Liver (tissue), 9 donors: ENCODE results near the gene HNRNPH3. TPM values are rescaled to one million over a fixed set of nuclear protein-coding genes. Genes with fewer than 3 reads are reported as not detected.
"Not testable (repeated sequence)": the region's sequence is repeated elsewhere in the genome, so short reads cannot be mapped to it uniquely, and the experiment has no call there.

Experiments
- DNase-seq: peaks from one replicate; pipeline ENCODE4 v3.0.0-alpha.2; 2017; ENCODE audit warnings: low spot score
- H3K27ac ChIP-seq, 2 donors: one replicate each; pipeline ENCODE4 v1.7.0; 2013; ENCODE audit warnings: inconsistent platforms in 2 of 2, low read length in 2 of 2, control low read depth in 1 of 2, low read depth in 1 of 2, mild to moderate bottlenecking in 1 of 2
- H3K27me3 ChIP-seq, 4 donors: one replicate each; pipeline versions ENCODE4 v1.6.1 to v1.7.0; 2013; ENCODE audit warnings: low read length in 3 of 4, inconsistent platforms in 1 of 4, mild to moderate bottlenecking in 1 of 4, moderate library complexity in 1 of 4; ENCODE audit not compliant: control insufficient read depth in 4 of 4, insufficient read depth in 4 of 4
- H3K36me3 ChIP-seq, 4 donors: one replicate each; pipeline versions ENCODE4 v1.6.1 to v1.7.0; 2013; ENCODE audit warnings: low read length in 3 of 4, mild to moderate bottlenecking in 3 of 4, low read depth in 1 of 4, moderate library complexity in 1 of 4; ENCODE audit not compliant: control insufficient read depth in 4 of 4, insufficient read depth in 3 of 4
- H3K4me1 ChIP-seq, 4 donors: one replicate each; pipeline versions ENCODE4 v1.6.1 to v1.7.0; 2013; ENCODE audit warnings: low read length in 3 of 4, mild to moderate bottlenecking in 3 of 4, moderate library complexity in 1 of 4; ENCODE audit not compliant: control insufficient read depth in 4 of 4, insufficient read depth in 4 of 4
- H3K4me3 ChIP-seq, 3 donors: one replicate each; pipeline versions ENCODE4 v1.6.1 to v1.7.0; 2013; ENCODE audit warnings: low read length in 3 of 3, control low read depth in 1 of 3, low read depth in 1 of 3, mild to moderate bottlenecking in 1 of 3
- H3K9ac ChIP-seq, 2 donors: one replicate each; pipeline ENCODE4 v1.7.0; 2013; ENCODE audit warnings: low read length in 2 of 2, mild to moderate bottlenecking in 2 of 2, moderate library complexity in 2 of 2, control low read depth in 1 of 2, low read depth in 1 of 2
- H3K9me3 ChIP-seq, 4 donors: one replicate each; pipeline versions ENCODE4 v1.6.1 to v1.7.0; 2013; ENCODE audit warnings: low read length in 3 of 4; ENCODE audit not compliant: control insufficient read depth in 4 of 4
- EGR1 ChIP-seq, 2 donors: IDR thresholded peaks; 2 replicates each; pipeline ENCODE4 v1.6.1; 2016 to 2018; ENCODE audit warnings: antibody characterized with exemption in 2 of 2, low read depth in 2 of 2
- FOXA1 ChIP-seq: IDR thresholded peaks from 2 replicates; pipeline ENCODE4 v1.6.1; 2016; ENCODE audit warnings: antibody characterized with exemption
- HNF4A ChIP-seq, 2 donors: conservative IDR thresholded peaks; 2 replicates each; pipeline ENCODE4 v1.6.1; 2016; ENCODE audit warnings: antibody characterized with exemption in 2 of 2, mild to moderate bottlenecking in 2 of 2
- HNF4G ChIP-seq: IDR thresholded peaks from 2 replicates; pipeline ENCODE4 v1.6.1; 2016; ENCODE audit warnings: antibody characterized with exemption
- JUND ChIP-seq, 2 donors: IDR thresholded peaks; 2 replicates each; pipeline ENCODE4 v1.6.1; 2016; ENCODE audit warnings: antibody characterized with exemption in 2 of 2
- NR2F2 ChIP-seq: IDR thresholded peaks from 2 replicates; pipeline ENCODE4 v1.6.1; 2016; ENCODE audit warnings: antibody characterized with exemption
- RAD21 ChIP-seq, 2 donors: IDR thresholded peaks; 2 replicates each; pipeline ENCODE4 v1.6.1; 2016; ENCODE audit warnings: antibody characterized with exemption in 2 of 2, mild to moderate bottlenecking in 2 of 2
- RXRA ChIP-seq, 2 donors: IDR thresholded peaks; 2 replicates each; pipeline ENCODE4 v1.6.1; 2017 to 2018; ENCODE audit warnings: antibody characterized with exemption in 2 of 2, mild to moderate bottlenecking in 1 of 2
- SP1 ChIP-seq: IDR thresholded peaks from 2 replicates; pipeline ENCODE4 v1.6.1; 2018; ENCODE audit warnings: antibody characterized with exemption, mild to moderate bottlenecking
- TAF1 ChIP-seq: conservative IDR thresholded peaks from 2 replicates; pipeline ENCODE4 v1.6.1; 2016; ENCODE audit warnings: antibody characterized with exemption, mild to moderate bottlenecking
- YY1 ChIP-seq: IDR thresholded peaks from 2 replicates; pipeline ENCODE4 v1.6.1; 2016; ENCODE audit warnings: antibody characterized with exemption, mild to moderate bottlenecking
- ZBTB33 ChIP-seq: IDR thresholded peaks from 2 replicates; pipeline ENCODE4 v1.6.1; 2016; ENCODE audit warnings: antibody characterized with exemption
- WGBS: extraction: QIAGEN DNeasy Blood & Tissue Kit; methylation state at CpG from one replicate; pipeline ENCODE4 v1.1.7; 2013; 5-methylcytosine and 5-hydroxymethylcytosine counted together
- polyA plus RNA-seq, 2 donors: library from polyadenylated mRNA; stranded (reverse) in 1 of 2; unstranded in 1 of 2; fragments of 200-250 nt in 1 of 2; fragments of >200 nt in 1 of 2; fragmentation: Nextera tagmentation in 1 of 2; extraction: Ambion mirVana in 1 of 2; gene quantifications; one replicate each; pipeline versions ENCODE4 v1.2.1 to v1.2.3, GENCODE V29; 2013 to 2015
- total RNA-seq, 2 donors: library from RNA; depleted of rRNA; stranded (reverse); fragments of >200 nt; gene quantifications; one replicate each; pipeline ENCODE4 v1.2.3, GENCODE V29; 2014
- donor health status: healthy.
- donor health status: healthy.
- donor health status: healthy.
- donor health status: healthy.
- donor health status: healthy.

Gene HNRNPH3
- total and polyA plus RNA-seq, 4 donors = 18.2 to 38.4 (median 28.6) TPM

DNA sequence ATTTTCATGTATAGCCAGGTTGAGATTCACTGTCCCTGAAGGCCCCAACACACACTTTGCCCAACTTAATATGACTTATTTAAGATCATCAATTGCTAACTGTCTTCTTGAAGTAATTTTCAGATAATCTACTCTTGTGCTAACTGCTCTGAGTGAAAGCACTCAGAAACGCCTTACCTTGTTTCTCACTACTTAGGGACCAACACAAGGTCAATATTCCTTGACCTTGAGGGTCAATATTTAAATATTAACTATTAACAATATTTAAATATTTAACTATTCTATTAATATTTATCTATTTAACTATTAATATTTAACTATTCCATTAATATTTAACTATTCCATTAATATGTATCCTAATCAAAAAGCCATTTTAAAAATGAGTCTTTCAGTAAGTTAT lies 26.0 kb upstream of the HNRNPH3 start:
- WGBS = 13% methylated on average over 1 of the region's 1 CpG
- Histone ChIP-seq H3K27ac (peak overlapping the region; percentile 50 to 68), H3K4me1 (peaks cover 5 to 27% (median 19%) of the 10 kb centered on the region in 4 donors), H3K9ac (peak overlapping the region; percentile 56 to 71), H3K27me3 (no peaks in the 10 kb centered on the region), H3K4me3 (peak overlapping the region; percentile 76 to 94 (median 86)), H3K36me3 (peaks cover 0 to 3% (median 0%) of the 10 kb centered on the region in 4 donors), H3K9me3 (no peaks in the 10 kb centered on the region)
- TF ChIP-seq HNF4A (conservative IDR thresholded peaks at IDR 0.05) (peak in 1 of 2 donors; percentile 31), HNF4G (no peak), RXRA (IDR thresholded peaks at IDR 0.05) (peak in 1 of 2 donors; percentile 26)
- DNase-seq = no peak

- H3K9me3 ChIP-seq = no peaks in the 10 kb centered on the region
- H3K36me3 ChIP-seq = no peaks in the 10 kb centered on the region
- no peak overlapping the region for H3K27ac ChIP-seq
- TF ChIP-seq HNF4A (conservative IDR thresholded peaks at IDR 0.05) (no peak), YY1 (no peak), JUND (IDR thresholded peaks at IDR 0.05) (no peak), EGR1 (IDR thresholded peaks at IDR 0.05; ENCODE audit: low read depth in 2 of 2) (no peak), RXRA (IDR thresholded peaks at IDR 0.05) (no peak), HNF4G (no peak)
- H3K9ac ChIP-seq = no peak overlapping the region
- no peak for DNase-seq
- H3K4me1 ChIP-seq = peaks cover 0 to 5% (median under 1%) of the 10 kb centered on the region in 4 donors
- no peaks in the 10 kb centered on the region for H3K27me3 ChIP-seq
- no peak overlapping the region for H3K4me3 ChIP-seq
These were observed 21.3 kb upstream of the HNRNPH3 start for GRCh38 chr10:68310531-68310930.

- H3K4me3 ChIP-seq, H3K36me3 ChIP-seq, H3K9me3 ChIP-seq, H3K27me3 ChIP-seq, H3K4me1 ChIP-seq, DNase-seq, H3K9ac ChIP-seq, H3K27ac ChIP-seq: not testable (repeated sequence)
- WGBS = 66% methylated on average over 6 of the region's 6 CpGs
These were observed 16.9 kb upstream of the HNRNPH3 start for GRCh38 chr10:68314930-68315329.

GRCh38 chr10:68315582-68315981 lies 16.3 kb upstream of the HNRNPH3 start:
- TF ChIP-seq HNF4G (no peak), RAD21 (IDR thresholded peaks at IDR 0.05) (no peak), RXRA (IDR thresholded peaks at IDR 0.05) (no peak), NR2F2 (no peak), FOXA1 (no peak), JUND (IDR thresholded peaks at IDR 0.05) (no peak), EGR1 (IDR thresholded peaks at IDR 0.05; ENCODE audit: low read depth in 2 of 2) (no peak), ZBTB33 (no peak), SP1 (no peak), YY1 (no peak), TAF1 (no peak)
- no peaks in the 10 kb centered on the region for H3K4me1 ChIP-seq
- WGBS = 86% methylated on average over 1 of the region's 1 CpG
- H3K9ac ChIP-seq = no peak overlapping the region
- DNase-seq = no peak
- no peaks in the 10 kb centered on the region for H3K36me3 ChIP-seq
- H3K9me3 ChIP-seq = peaks cover 0 to 8% (median 0%) of the 10 kb centered on the region in 4 donors
- H3K4me3 ChIP-seq = no peak overlapping the region
- no peaks in the 10 kb centered on the region for H3K27me3 ChIP-seq
- H3K27ac ChIP-seq = no peak overlapping the region
